Hepatocyte (in vitro differentiated cells): ENCODE data around the gene PDGFRA.

Experiments used
- CTCF ChIP-seq: fragments of 200-600 bp; sonication (generic); IDR thresholded peaks from 2 replicates; pipeline ENCODE4 v1.5.1; 2016; ENCODE audit warnings: antibody characterized with exemption, mild to moderate bottlenecking; ENCODE audit not compliant: poor library complexity
- EZH2 ChIP-seq: fragments of 200-600 bp; sonication (generic); IDR thresholded peaks from 2 replicates; pipeline ENCODE4 v1.6.1; 2016; ENCODE audit warnings: antibody characterized with exemption, mild to moderate bottlenecking, borderline replicate concordance
- EZH2phosphoT487 ChIP-seq: fragments of 200-600 bp; sonication (generic); IDR thresholded peaks from one replicate; pipeline ENCODE4 v1.6.1; 2018; ENCODE audit warnings: antibody characterized with exemption, mild to moderate bottlenecking, low read depth, moderate library complexity; ENCODE audit not compliant: unreplicated experiment, severe bottlenecking

GRCh38 chr4:54277691-54278090 is 48.6 kb downstream of the PDGFRA start:
- TF ChIP-seq CTCF (no peak), EZH2 (no peak), EZH2phosphoT487 (no peak)
